ENCODE data around the gene FRMD5. TPM values are rescaled to one million over a fixed set of nuclear protein-coding genes. Genes with fewer than 3 reads are reported as not detected.
"Not testable (repeated sequence)": the region's sequence is repeated elsewhere in the genome, so short reads cannot be mapped to it uniquely, and the experiment has no call there.

FRMD5 gene
- total RNA-seq, 1 donor from 2014 or later = not detected

- Histone ChIP-seq H3K27me3 (no peaks in the 10 kb centered on the region), H3K27ac (no peak overlapping the region), H3K9me3 (no peaks in the 10 kb centered on the region), H3K36me3 (no peaks in the 10 kb centered on the region), H3K4me1 (no peaks in the 10 kb centered on the region), H3K4me3 (no peak overlapping the region)
- TF ChIP-seq CTCF (IDR thresholded peaks at IDR 0.05) = no peak
- intact Hi-C loops (cut with DNase I) = loop anchor here (2.0 to 10.0 kb wide), 2 partner anchors 193 to 351 kb away; no protein-coding TSS in a partner anchor
- no peak for DNase-seq (ENCODE audit: low spot score in 2 of 2)
Measured at GRCh38 chr15:43873651-43874050, 321.4 kb downstream of the FRMD5 start.

- Histone ChIP-seq H3K4me3 (no peak overlapping the region), H3K36me3 (no peaks in the 10 kb centered on the region), H3K4me1 (no peaks in the 10 kb centered on the region), H3K27me3 (no peaks in the 10 kb centered on the region), H3K27ac (no peak overlapping the region), H3K9me3 (no peaks in the 10 kb centered on the region)
- DNase-seq (ENCODE audit: low spot score in 2 of 2) = no peak
- intact Hi-C loops (cut with DNase I) = loop anchor here (2.0 to 10.0 kb wide), 2 partner anchors 194 to 352 kb away; no protein-coding TSS in a partner anchor
- TF ChIP-seq CTCF (IDR thresholded peaks at IDR 0.05) = peak in 2 of 3 experiments; percentile 32 to 64
Measured at GRCh38 chr15:43872416-43873020, 322.6 kb downstream of the FRMD5 start.

- no peak for DNase-seq (ENCODE audit: low spot score in 2 of 2)
- TF ChIP-seq CTCF (IDR thresholded peaks at IDR 0.05) = no peak
- intact Hi-C loops (cut with DNase I) = loop anchor here (2.0 to 10.0 kb wide), 2 partner anchors 195 to 353 kb away; no protein-coding TSS in a partner anchor
Measured at GRCh38 chr15:43871835-43872234, 323.2 kb downstream of the FRMD5 start.

GRCh38 chr15:43868406-43868805 lies 326.7 kb downstream of the FRMD5 start:
- intact Hi-C loops (cut with DNase I) = no loop called here
- Histone ChIP-seq H3K27ac (no peak overlapping the region), H3K4me3 (no peak overlapping the region), H3K9me3 (no peaks in the 10 kb centered on the region), H3K27me3 (no peaks in the 10 kb centered on the region), H3K36me3 (peaks cover 0 to 8% of the 10 kb centered on the region in 2 donors), H3K4me1 (no peaks in the 10 kb centered on the region)
- no peak for TF ChIP-seq CTCF (IDR thresholded peaks at IDR 0.05)
- DNase-seq (ENCODE audit: low spot score in 2 of 2) = no peak

More at GRCh38 chr15:43871835-43872234, 323.2 kb downstream of the FRMD5 start:
- no peaks in the 10 kb centered on the region for H3K27me3 ChIP-seq
- H3K4me1 ChIP-seq = no peaks in the 10 kb centered on the region
- H3K4me3 ChIP-seq = no peak overlapping the region
- H3K36me3 ChIP-seq = no peaks in the 10 kb centered on the region
- no peak overlapping the region for H3K27ac ChIP-seq
- no peaks in the 10 kb centered on the region for H3K9me3 ChIP-seq

- intact Hi-C loops (cut with DNase I) = no loop called here
- no peak for DNase-seq (ENCODE audit: low spot score in 2 of 2)
- no peaks in the 10 kb centered on the region for H3K9me3 ChIP-seq
- no peaks in the 10 kb centered on the region for H3K27me3 ChIP-seq
- H3K27ac ChIP-seq = no peak overlapping the region
- no peak overlapping the region for H3K4me3 ChIP-seq
- peaks cover 0 to 15% of the 10 kb centered on the region in 2 donors for H3K36me3 ChIP-seq
- H3K4me1 ChIP-seq = no peaks in the 10 kb centered on the region
- TF ChIP-seq CTCF (IDR thresholded peaks at IDR 0.05) = no peak
Measured at GRCh38 chr15:43867096-43867495, 328.0 kb downstream of the FRMD5 start.

GRCh38 chr15:43866636-43867035 lies 328.4 kb downstream of the FRMD5 start:
- H3K4me3 ChIP-seq; intact Hi-C loops (cut with DNase I); H3K27me3 ChIP-seq; DNase-seq (ENCODE audit: low spot score in 2 of 2); H3K9me3 ChIP-seq; H3K27ac ChIP-seq; H3K4me1 ChIP-seq: not testable (repeated sequence)
- H3K36me3 ChIP-seq = peaks cover 0 to 15% of the 10 kb centered on the region in 2 donors

Measured in ascending aorta (tissue), 2 donors.